Mesendoderm (in vitro differentiated cells): Measurements from ENCODE around the gene DNAH8.

Source experiments
- DNase-seq: peaks from one replicate; pipeline ENCODE4 v3.0.0; 2013
- H2AK5ac ChIP-seq: 2 replicates; pipeline ENCODE4 v1.6.1; 2013; ENCODE audit warnings: low read length, inconsistent platforms
- H2BK120ac ChIP-seq: 2 replicates; pipeline ENCODE4 v1.6.1; 2013; ENCODE audit warnings: low read depth, mild to moderate bottlenecking, low read length, moderate library complexity, mixed read lengths
- H2BK15ac ChIP-seq: replicated peaks from 2 replicates; pipeline ENCODE4 v1.6.1; 2013; ENCODE audit warnings: low read depth, mild to moderate bottlenecking, moderate library complexity
- H2BK5ac ChIP-seq: 2 replicates; pipeline ENCODE4 v1.6.1; 2013; ENCODE audit warnings: low read length, inconsistent platforms
- H3K18ac ChIP-seq: 2 replicates; pipeline ENCODE4 v1.6.1; 2013; ENCODE audit warnings: mild to moderate bottlenecking, low read length, mixed read lengths
- H3K23ac ChIP-seq: one replicate; pipeline ENCODE4 v1.6.1; 2013; ENCODE audit warnings: low read length
- H3K27ac ChIP-seq: 2 replicates; pipeline ENCODE4 v1.5.1; 2013; ENCODE audit warnings: low read depth, mild to moderate bottlenecking, inconsistent platforms, low read length, moderate library complexity
- H3K27me3 ChIP-seq: 2 replicates; pipeline ENCODE4 v1.6.1; 2013; ENCODE audit warnings: low read length, control low read depth, mild to moderate bottlenecking, inconsistent platforms; ENCODE audit not compliant: insufficient read depth, poor library complexity
- H3K36me3 ChIP-seq: 2 replicates; pipeline ENCODE4 v1.6.1; 2013; ENCODE audit warnings: low read length, inconsistent platforms; ENCODE audit not compliant: control insufficient read depth, insufficient read depth
- H3K4ac ChIP-seq: one replicate; pipeline ENCODE4 v1.6.1; 2013; ENCODE audit warnings: low read depth, mild to moderate bottlenecking, low read length, moderate library complexity
- H3K4me1 ChIP-seq: 2 replicates; pipeline ENCODE4 v1.6.1; 2013; ENCODE audit warnings: low read depth, low read length, inconsistent platforms; ENCODE audit not compliant: control insufficient read depth
- H3K4me2 ChIP-seq: 2 replicates; pipeline ENCODE4 v1.6.1; 2013; ENCODE audit warnings: low read length
- H3K4me3 ChIP-seq: 2 replicates; pipeline ENCODE4 v1.5.1; 2013; ENCODE audit warnings: mild to moderate bottlenecking, low read length
- H3K56ac ChIP-seq: one replicate; pipeline ENCODE4 v1.6.1; 2013; ENCODE audit warnings: low read length
- H3K79me1 ChIP-seq: 2 replicates; pipeline ENCODE4 v1.6.1; 2013; ENCODE audit warnings: low read length, inconsistent platforms
- H3K79me2 ChIP-seq: 2 replicates; pipeline ENCODE4 v1.6.1; 2013; ENCODE audit warnings: mild to moderate bottlenecking, low read length; ENCODE audit not compliant: control insufficient read depth, insufficient read depth
- H3K9ac ChIP-seq: 2 replicates; pipeline ENCODE4 v1.6.1; 2013; ENCODE audit warnings: low read length, inconsistent platforms
- H4K5ac ChIP-seq: one replicate; pipeline ENCODE4 v1.6.1; 2013; ENCODE audit warnings: low read length
- H4K8ac ChIP-seq: one replicate; pipeline ENCODE4 v1.6.1; 2013; ENCODE audit warnings: low read depth, mild to moderate bottlenecking, control low read depth, low read length, moderate library complexity
- WGBS: extraction: QIAGEN DNeasy Blood & Tissue Kit; methylation state at CpG from one replicate; pipeline ENCODE4 v1.1.7; 2013; ENCODE audit warnings: low lambda C conversion rate, missing lambda C conversion rate; ENCODE audit not compliant: insufficient coverage; ENCODE audit errors: extremely low coverage; 5-methylcytosine and 5-hydroxymethylcytosine counted together

Gene DNAH8

DNA sequence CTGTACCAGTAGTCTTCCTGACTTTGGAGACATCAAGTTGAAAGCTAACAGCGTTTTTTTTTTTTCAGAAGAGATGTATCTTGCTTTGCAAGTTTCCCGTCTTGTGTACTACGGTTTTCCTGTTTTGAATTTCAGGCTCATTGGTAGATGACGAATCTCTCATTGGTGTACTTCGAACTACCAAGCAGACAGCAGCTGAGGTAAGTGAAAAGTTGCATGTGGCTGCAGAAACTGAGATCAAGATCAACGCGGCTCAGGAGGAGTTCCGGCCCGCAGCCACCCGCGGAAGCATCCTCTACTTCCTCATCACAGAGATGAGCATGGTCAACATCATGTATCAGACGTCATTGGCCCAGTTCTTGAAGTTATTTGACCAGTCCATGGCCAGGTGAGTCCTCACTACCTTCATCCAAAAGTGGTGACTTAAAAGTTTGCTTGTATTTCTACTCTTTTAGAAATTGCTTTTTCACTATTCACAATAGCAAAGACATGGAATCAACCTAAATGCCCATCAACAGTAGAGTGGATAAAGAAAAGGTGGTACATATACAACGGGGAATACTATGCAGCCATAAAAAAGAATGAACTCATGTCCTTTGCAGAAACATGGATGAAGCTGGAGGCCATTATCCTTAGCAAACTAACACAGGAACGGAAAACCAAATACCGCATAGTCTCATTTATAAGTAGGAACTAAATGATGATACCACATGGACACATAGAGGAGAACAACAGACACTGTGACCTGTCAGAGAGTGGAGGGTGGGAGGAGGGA, 222.9 kb downstream of the DNAH8 start:
- Histone ChIP-seq H3K56ac (no peak overlapping the region), H2BK15ac (no peak overlapping the region), H3K36me3 (no peaks in the 10 kb centered on the region), H3K79me1 (no peaks in the 10 kb centered on the region), H3K23ac (no peak overlapping the region), H3K27ac (no peak overlapping the region), H2AK5ac (no peak overlapping the region), H2BK5ac (no peak overlapping the region), H3K4me1 (no peaks in the 10 kb centered on the region), H4K8ac (no peak overlapping the region), H3K79me2 (no peaks in the 10 kb centered on the region), H3K4ac (no peak overlapping the region), H2BK120ac (no peak overlapping the region), H3K18ac (no peak overlapping the region), H3K27me3 (no peaks in the 10 kb centered on the region), H3K9ac (no peak overlapping the region), H3K4me3 (no peak overlapping the region), H4K5ac (no peak overlapping the region), H3K4me2 (no peak overlapping the region)
- WGBS, result no CpG with 5 or more reads among the region's 15 CpGs
- DNase-seq, result no peak

DNA sequence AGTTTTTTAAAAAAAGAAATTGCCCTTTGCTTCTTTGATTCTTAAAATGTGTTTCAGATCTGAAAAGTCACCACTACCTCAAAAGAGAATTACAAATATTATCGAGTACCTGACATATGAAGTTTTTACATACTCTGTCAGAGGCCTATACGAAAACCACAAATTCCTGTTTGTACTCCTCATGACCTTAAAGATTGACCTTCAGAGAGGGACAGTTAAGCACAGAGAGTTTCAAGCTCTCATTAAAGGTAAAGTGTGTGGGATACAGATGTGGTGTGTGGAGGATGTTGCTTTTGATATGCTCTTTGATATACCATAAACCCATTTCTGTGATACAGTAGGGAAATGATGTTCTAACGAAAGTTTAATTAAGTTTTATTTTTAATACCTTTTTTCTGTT, 223.6 kb downstream of the DNAH8 start:
- Histone ChIP-seq H3K9ac (no peak overlapping the region), H3K79me2 (no peaks in the 10 kb centered on the region), H3K4me1 (no peaks in the 10 kb centered on the region), H3K27me3 (no peaks in the 10 kb centered on the region), H2AK5ac (no peak overlapping the region), H3K4me3 (no peak overlapping the region), H3K4ac (no peak overlapping the region), H3K79me1 (no peaks in the 10 kb centered on the region), H3K56ac (no peak overlapping the region), H3K4me2 (no peak overlapping the region), H2BK120ac (no peak overlapping the region), H3K18ac (no peak overlapping the region), H4K5ac (no peak overlapping the region), H4K8ac (no peak overlapping the region), H3K36me3 (no peaks in the 10 kb centered on the region), H2BK5ac (no peak overlapping the region), H2BK15ac (no peak overlapping the region), H3K23ac (no peak overlapping the region), H3K27ac (no peak overlapping the region)
- DNase-seq, result no peak
- no CpG with 5 or more reads among the region's 3 CpGs for WGBS

DNA sequence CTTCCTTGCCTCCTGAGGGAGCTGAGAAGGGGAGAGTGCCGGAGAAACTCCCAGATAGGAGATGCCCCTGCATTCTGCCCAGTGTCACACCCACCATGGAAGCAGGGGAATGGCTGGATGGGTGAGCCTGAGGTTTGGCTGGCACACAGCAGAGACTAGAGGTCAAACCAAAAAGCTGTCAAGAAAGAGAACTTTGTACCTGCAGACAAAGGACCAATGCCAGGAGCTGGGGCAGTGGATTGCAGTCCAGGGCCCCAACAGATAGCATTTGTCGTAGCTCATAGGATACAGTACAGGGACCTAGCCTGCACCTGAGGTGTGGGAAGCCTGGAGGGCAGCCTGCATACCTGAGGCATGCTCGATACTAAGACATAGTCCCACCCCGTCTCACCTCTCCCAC, 227.3 kb downstream of the DNAH8 start:
- H3K4me1 ChIP-seq, result no peaks in the 10 kb centered on the region
- no peak overlapping the region for H2AK5ac ChIP-seq
- DNase-seq, result no peak
- H3K4me2 ChIP-seq, result no peak overlapping the region
- H3K36me3 ChIP-seq, result no peaks in the 10 kb centered on the region
- no peaks in the 10 kb centered on the region for H3K79me1 ChIP-seq
- no peak overlapping the region for H3K4me3 ChIP-seq
- no peak overlapping the region for H4K5ac ChIP-seq
- H3K56ac ChIP-seq, result no peak overlapping the region
- no peaks in the 10 kb centered on the region for H3K27me3 ChIP-seq
- no peak overlapping the region for H3K9ac ChIP-seq
- no peak overlapping the region for H3K18ac ChIP-seq
- no peak overlapping the region for H3K27ac ChIP-seq
- H3K23ac ChIP-seq, result no peak overlapping the region
- H2BK5ac ChIP-seq, result no peak overlapping the region
- H3K4ac ChIP-seq, result no peak overlapping the region
- no CpG with 5 or more reads among the region's 4 CpGs for WGBS
- no peaks in the 10 kb centered on the region for H3K79me2 ChIP-seq
- H4K8ac ChIP-seq, result no peak overlapping the region
- no peak overlapping the region for H2BK15ac ChIP-seq
- H2BK120ac ChIP-seq, result no peak overlapping the region

DNA sequence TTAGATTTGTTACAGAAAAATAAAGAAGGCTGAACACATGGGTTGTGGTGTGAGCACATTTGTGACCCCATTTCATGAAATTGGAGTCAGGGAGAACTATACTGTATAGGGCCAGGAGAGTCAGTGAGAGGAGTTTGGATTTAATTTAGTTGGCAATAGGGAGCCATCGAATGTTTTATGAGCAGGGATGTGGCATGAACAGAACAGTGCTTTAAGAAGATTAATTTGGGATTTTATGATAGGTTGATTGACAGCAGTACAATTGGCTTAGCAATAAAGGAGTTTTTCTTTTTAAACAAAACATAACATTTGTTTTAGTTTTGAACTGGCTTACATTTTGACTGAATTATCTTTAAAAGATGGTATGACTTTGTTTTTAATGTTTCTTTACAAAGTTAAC, 227.9 kb downstream of the DNAH8 start:
- DNase-seq, result no peak
- no peaks in the 10 kb centered on the region for H3K36me3 ChIP-seq
- no peak overlapping the region for H3K23ac ChIP-seq
- H2BK5ac ChIP-seq, result no peak overlapping the region
- H3K79me1 ChIP-seq, result no peaks in the 10 kb centered on the region
- H2AK5ac ChIP-seq, result no peak overlapping the region
- H3K27me3 ChIP-seq, result no peaks in the 10 kb centered on the region
- H2BK15ac ChIP-seq, result no peak overlapping the region
- no peak overlapping the region for H3K4ac ChIP-seq
- H3K79me2 ChIP-seq, result no peaks in the 10 kb centered on the region
- H4K8ac ChIP-seq, result no peak overlapping the region
- H3K4me3 ChIP-seq, result no peak overlapping the region
- H4K5ac ChIP-seq, result no peak overlapping the region
- no peak overlapping the region for H3K56ac ChIP-seq
- no CpG with 5 or more reads among the region's 1 CpG for WGBS
- no peak overlapping the region for H3K4me2 ChIP-seq
- H3K4me1 ChIP-seq, result no peaks in the 10 kb centered on the region
- H2BK120ac ChIP-seq, result no peak overlapping the region
- no peak overlapping the region for H3K9ac ChIP-seq
- H3K27ac ChIP-seq, result no peak overlapping the region
- no peak overlapping the region for H3K18ac ChIP-seq

DNA sequence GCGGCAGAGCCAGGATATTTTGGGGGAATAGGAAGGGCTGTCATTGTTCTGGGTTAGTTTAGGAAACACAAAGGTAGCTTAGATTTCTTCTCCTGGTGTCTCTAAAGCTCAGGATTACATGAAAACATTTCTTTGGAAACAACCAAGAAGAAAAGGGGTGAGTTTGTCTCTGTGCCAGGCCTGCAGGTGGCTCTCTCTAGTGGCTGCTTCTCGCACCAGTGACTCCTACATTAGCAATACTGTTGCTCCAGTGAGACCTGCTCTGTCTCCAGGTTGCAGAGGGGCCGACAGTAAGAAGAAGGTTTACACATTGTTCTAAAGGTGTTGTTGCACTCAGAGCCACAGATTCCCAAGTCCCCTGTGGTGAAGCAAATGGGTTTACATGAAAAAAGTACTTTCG, 228.9 kb downstream of the DNAH8 start:
- Histone ChIP-seq H3K36me3 (no peaks in the 10 kb centered on the region), H2AK5ac (no peak overlapping the region), H2BK15ac (no peak overlapping the region), H3K56ac (no peak overlapping the region), H3K9ac (no peak overlapping the region), H3K4ac (no peak overlapping the region), H3K79me1 (no peaks in the 10 kb centered on the region), H3K4me2 (no peak overlapping the region), H4K5ac (no peak overlapping the region), H3K4me3 (no peak overlapping the region), H3K79me2 (no peaks in the 10 kb centered on the region), H4K8ac (no peak overlapping the region), H2BK5ac (no peak overlapping the region), H3K23ac (no peak overlapping the region), H3K27ac (no peak overlapping the region), H3K18ac (no peak overlapping the region), H2BK120ac (no peak overlapping the region), H3K4me1 (no peaks in the 10 kb centered on the region), H3K27me3 (no peaks in the 10 kb centered on the region)
- peak; percentile 44 for DNase-seq
- no CpG with 5 or more reads among the region's 4 CpGs for WGBS
